Left ventricle myocardium inferior (tissue), 1 donor: Measurements from ENCODE around the gene HIGD2A. TPM values are rescaled to one million over a fixed set of nuclear protein-coding genes. Genes with fewer than 3 reads are reported as not detected.

Experiments used
- DNase-seq: peaks from one replicate; pipeline ENCODE4 v3.0.0-alpha.2; 2020
- H3K27ac ChIP-seq: fragments of 200-600 bp; replicated peaks from 2 replicates; pipeline ENCODE4 v1.8.0; 2021
- H3K27me3 ChIP-seq: fragments of 200-600 bp; 2 replicates; pipeline ENCODE4 v1.8.0; 2021; ENCODE audit warnings: low read depth
- H3K36me3 ChIP-seq: fragments of 200-600 bp; 2 replicates; pipeline ENCODE4 v1.8.0; 2021
- H3K4me1 ChIP-seq: fragments of 200-600 bp; 2 replicates; pipeline ENCODE4 v1.8.0; 2021
- H3K4me3 ChIP-seq: fragments of 200-600 bp; 2 replicates; pipeline ENCODE4 v1.8.0; 2021; ENCODE audit warnings: mild to moderate bottlenecking, moderate library complexity
- H3K9me3 ChIP-seq: fragments of 200-600 bp; replicated peaks from 2 replicates; pipeline ENCODE4 v1.8.0; 2021
- CTCF ChIP-seq: fragments of 200-600 bp; IDR thresholded peaks from 2 replicates; pipeline ENCODE4 v1.8.0; 2021; ENCODE audit warnings: antibody characterized with exemption, mild to moderate bottlenecking, borderline replicate concordance
- intact Hi-C: fragments of 100-400 bp; cut with micrococcal nuclease; formaldehyde crosslinking; loops from one replicate; pipeline ENCODE4 v1.11.0; 2022
- total RNA-seq: library from RNA; stranded (reverse); fragmentation: NEBNext Ultra II Directional; extraction: Animal tissue kit (Norgen Biotek cat#: 25700); gene quantifications from one replicate; pipeline ENCODE4 v1.2.1, GENCODE V29; 2021
- donor health status: DM: no; HTN: yes; CAD: no; lungs with severe emphysema.

Gene HIGD2A
- total RNA-seq, 1 donor from 2014 or later, result 217 TPM

GRCh38 chr5:176386491-176386890 lies 2.1 kb upstream of the HIGD2A start:
- H3K36me3 ChIP-seq, result peaks cover 64% of the 10 kb centered on the region
- H3K9me3 ChIP-seq, result no peaks in the 10 kb centered on the region
- DNase-seq, result no peak
- no peak overlapping the region for H3K27ac ChIP-seq
- H3K4me1 ChIP-seq, result peaks cover 50% of the 10 kb centered on the region
- intact Hi-C loops, result no loop called here
- no peaks in the 10 kb centered on the region for H3K27me3 ChIP-seq
- no peak overlapping the region for H3K4me3 ChIP-seq
- TF ChIP-seq CTCF, result no peak

DNA sequence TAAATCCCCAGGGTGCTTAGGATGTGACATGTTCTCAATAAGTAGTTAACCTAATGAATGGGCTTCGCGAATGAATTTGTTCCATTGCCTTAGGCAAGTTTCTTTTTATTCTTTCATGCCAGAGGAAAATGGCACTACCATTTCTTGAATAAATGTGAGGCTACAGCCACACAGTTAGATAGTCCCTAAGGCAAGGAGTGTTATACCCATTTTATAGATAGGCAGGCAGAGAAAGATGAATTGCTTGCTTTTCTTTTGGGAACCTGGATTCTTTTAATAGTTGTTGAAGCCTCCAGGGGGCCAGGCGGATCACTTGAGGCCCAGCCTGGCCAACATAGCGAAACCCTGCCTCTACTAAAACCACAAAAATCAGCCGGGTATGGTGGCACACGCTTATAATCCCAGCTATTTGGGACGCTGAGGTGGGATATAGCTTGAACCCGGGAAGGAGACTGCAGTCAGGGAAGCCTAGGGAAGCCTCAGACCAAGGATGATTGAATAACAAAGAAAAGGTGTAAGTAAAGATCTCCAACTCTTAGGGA lies 1.1 kb upstream of the HIGD2A start:
- peak overlapping the region; percentile 87 for H3K4me3 ChIP-seq
- H3K4me1 ChIP-seq, result peaks cover 42% of the 10 kb centered on the region
- intact Hi-C loops, result no loop called here
- no peak overlapping the region for H3K27ac ChIP-seq
- no peaks in the 10 kb centered on the region for H3K27me3 ChIP-seq
- DNase-seq, result no peak
- no peak for TF ChIP-seq CTCF
- no peaks in the 10 kb centered on the region for H3K9me3 ChIP-seq
- H3K36me3 ChIP-seq, result peaks cover 65% of the 10 kb centered on the region

DNA sequence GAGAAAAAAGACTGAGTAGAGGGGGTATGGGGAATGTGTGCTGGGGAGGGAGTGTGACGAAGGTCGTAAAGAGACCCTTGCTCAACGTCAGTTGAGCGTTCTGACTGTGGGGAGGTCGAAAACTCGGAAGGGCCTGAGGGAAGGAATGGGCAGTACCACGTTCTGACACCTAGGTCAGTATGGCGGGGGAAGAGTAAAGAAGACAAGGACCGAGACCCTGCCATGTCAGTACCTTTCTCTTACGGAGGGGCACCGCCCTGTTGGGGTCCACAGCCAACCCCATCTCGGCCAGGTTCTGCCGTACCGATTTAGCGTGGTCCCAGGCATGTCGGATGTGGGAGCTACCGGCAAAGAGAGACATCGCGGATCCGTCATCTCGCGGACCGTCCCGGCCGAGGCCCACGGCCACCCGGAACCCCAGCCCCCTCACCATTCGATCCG lies 528 bp upstream of the HIGD2A start:
- no peak for TF ChIP-seq CTCF
- peak overlapping the region; percentile 99 for H3K27ac ChIP-seq
- H3K4me3 ChIP-seq, result peak overlapping the region; percentile 87
- DNase-seq, result no peak
- intact Hi-C loops, result no loop called here
- no peaks in the 10 kb centered on the region for H3K9me3 ChIP-seq
- no peaks in the 10 kb centered on the region for H3K27me3 ChIP-seq
- H3K4me1 ChIP-seq, result peaks cover 39% of the 10 kb centered on the region
- H3K36me3 ChIP-seq, result peaks cover 65% of the 10 kb centered on the region

DNA sequence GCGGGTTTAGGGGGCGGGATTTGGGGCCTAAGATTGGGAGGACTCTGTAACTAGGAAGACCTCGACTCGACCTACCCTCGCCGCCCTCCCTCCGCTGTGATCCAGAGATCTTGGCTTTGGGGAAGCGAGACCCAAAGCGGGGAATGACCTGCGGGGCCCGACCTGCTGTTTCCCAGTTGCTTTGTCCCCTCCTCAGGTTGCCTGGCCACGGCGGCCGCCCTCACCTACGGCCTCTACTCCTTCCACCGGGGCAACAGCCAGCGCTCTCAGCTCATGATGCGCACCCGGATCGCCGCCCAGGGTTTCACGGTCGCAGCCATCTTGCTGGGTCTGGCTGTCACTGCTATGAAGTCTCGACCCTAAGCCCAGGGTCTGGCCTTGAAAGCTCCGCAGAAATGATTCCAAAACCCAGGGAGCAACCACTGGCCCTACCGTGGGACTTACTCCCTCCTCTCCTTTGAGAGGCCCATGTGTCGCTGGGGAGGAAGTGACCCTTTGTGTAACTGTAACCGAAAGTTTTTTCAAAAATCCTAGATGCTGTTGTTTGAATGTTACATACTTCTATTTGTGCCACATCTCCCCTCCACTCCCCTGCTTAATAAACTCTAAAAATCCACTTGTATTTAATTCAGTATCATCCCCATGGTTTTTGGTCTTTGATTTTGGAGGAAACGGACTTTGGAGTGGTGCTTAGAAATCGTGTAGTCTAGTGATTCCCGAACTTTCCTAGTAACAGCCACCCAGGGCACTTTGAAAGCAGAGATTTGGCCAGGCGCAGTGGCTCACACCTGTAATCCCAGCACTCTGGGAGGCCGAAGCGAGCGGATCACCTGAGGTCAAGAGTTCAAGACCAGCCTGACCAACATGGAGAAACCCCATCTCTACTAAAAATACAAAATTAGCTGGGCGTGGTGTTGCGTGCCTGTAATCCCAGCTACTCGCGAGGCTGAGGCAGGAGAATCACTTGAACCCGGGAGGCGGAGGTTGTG lies 878 bp downstream of the HIGD2A start:
- intact Hi-C loops, result no loop called here
- H3K36me3 ChIP-seq, result peaks cover 64% of the 10 kb centered on the region
- H3K27me3 ChIP-seq, result no peaks in the 10 kb centered on the region
- DNase-seq, result no peak
- peaks cover 42% of the 10 kb centered on the region for H3K4me1 ChIP-seq
- H3K4me3 ChIP-seq, result peak overlapping the region; percentile 87
- H3K9me3 ChIP-seq, result no peaks in the 10 kb centered on the region
- peak overlapping the region; percentile 99 for H3K27ac ChIP-seq
- no peak for TF ChIP-seq CTCF

DNA sequence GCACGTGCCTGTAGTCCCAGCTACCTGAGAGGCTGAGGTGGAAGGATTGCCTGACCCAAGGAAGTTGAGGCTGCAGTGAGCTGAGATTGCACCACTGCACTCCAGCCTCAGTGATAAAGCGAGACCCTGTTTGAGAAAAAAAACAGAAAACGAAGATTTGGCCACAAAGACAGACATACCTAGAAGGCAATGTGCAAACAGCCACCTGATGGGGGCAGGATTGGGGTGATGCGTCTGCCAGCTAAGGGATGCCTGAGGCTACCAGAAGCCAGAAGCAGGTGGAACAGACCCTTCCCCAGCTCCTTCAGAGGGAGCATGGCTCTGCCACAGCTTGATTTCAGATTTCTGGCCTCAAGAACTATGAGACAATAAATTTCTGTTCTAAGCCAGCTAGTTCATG lies 2.9 kb downstream of the HIGD2A start:
- Histone ChIP-seq H3K27ac (peak overlapping the region; percentile 99), H3K4me1 (peaks cover 61% of the 10 kb centered on the region), H3K9me3 (no peaks in the 10 kb centered on the region), H3K27me3 (no peaks in the 10 kb centered on the region), H3K4me3 (no peak overlapping the region), H3K36me3 (peaks cover 49% of the 10 kb centered on the region)
- intact Hi-C loops, result no loop called here
- TF ChIP-seq CTCF, result no peak
- DNase-seq, result no peak
